Left ventricle myocardium superior (tissue), 1 donor: Measurements from ENCODE around the gene IBTK. TPM values are rescaled to one million over a fixed set of nuclear protein-coding genes. Genes with fewer than 3 reads are reported as not detected.
"Not testable (repeated sequence)": the region's sequence is repeated elsewhere in the genome, so short reads cannot be mapped to it uniquely, and the experiment has no call there.

ENCODE experiments used
- ATAC-seq: fragments of 200-7000 bp; cut with Tn5 transposase; one replicate; pipeline ENCODE4 v1.9.1; 2020; ENCODE audit warnings: mild to moderate bottlenecking, moderate library complexity
- DNase-seq: peaks from one replicate; pipeline ENCODE4 v3.0.0-alpha.2; 2020
- intact Hi-C: fragments of 100-400 bp; cut with micrococcal nuclease; formaldehyde crosslinking; loops from one replicate; pipeline ENCODE4 v1.11.0; 2022
- total RNA-seq: library from RNA; stranded (reverse); fragmentation: NEBNext Ultra II Directional; extraction: Animal tissue kit (Norgen Biotek cat#: 25700); gene quantifications from one replicate; pipeline ENCODE4 v1.2.1, GENCODE V29; 2021
- donor health status: DM: no; HTN: yes; CAD: no; lungs with severe emphysema.

The IBTK gene
- total RNA-seq, 1 donor from 2014 or later, result 30.7 TPM

DNA sequence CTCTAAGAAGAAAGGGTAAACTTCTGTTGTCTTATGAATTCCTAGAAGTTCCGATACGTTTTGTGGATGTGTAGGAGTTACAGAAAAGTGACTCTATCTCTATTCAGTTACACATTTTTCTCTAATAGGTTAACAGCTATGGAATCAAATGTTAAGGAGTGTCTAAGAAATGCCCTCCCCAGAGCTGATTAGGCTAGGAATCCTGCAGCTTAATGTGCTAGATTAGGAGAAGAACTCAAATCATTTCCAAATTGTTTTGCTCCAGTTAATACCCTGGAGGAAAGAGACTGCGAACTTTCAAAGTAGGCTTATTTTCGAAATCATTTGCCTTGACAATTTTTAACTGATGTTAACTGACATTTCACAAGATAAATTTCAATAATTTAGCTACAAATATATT, 51.9 kb downstream of the IBTK start:
- ATAC-seq, result peak; percentile 49
- intact Hi-C loops, result no loop called here
- DNase-seq, result no peak

DNA sequence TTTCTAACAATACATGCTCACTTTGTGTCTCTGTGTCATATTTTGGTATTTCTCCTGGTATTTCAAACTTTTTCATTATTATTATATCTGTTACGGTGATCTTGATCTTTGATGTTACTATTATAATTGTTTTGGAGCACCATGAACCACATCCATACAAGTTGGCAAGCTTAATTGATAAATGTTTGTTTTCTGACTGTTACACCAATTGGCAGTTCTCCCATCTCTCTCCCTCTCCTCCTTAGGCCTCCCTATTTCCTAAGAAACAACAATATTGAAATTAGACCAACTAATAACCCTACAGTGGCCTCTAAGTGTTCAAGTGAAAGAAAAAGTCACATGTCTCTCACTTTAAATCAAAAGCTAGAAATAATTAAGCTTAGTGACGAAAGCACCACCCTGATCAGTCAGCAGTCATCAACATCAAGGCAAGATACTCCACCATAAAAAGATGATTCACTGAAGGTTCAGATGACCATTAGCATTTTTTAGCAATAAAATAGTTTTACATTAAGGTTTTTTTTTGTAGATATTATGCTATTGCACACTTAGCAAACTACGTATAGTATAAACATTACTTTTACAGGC, 61.5 kb downstream of the IBTK start:
- intact Hi-C loops, result no loop called here
- DNase-seq (no peak), ATAC-seq (no peak)

DNA sequence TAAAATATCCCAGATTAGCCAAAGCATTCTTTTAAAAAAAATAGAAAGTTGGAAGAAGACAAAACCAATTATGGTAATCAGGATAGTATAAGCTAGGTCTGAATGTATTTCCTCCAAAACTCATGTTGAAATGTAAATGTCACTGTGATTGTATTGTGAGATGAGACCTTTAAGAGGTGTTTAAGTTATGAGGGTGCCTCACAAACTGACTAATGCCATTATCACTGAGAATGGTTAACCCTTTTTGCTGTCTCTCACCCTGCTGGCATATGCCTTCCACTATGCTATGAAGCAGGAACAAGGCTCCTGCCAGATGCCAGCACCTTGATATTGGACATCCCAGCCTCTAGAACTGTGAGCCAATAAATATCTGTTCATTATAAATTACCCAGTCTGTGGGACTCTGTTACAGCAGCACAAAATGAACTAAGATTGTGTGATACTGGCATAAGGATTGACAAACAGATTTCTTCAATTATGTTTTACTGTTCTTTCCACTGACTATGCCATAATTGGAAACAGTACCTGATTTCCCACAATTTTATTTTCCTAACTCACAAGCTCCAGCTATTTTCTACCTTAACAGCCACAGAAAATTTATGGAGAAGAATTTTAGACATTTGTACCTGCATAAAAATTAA, 63.8 kb downstream of the IBTK start:
- intact Hi-C loops, result no loop called here
- ATAC-seq, result no peak

DNA sequence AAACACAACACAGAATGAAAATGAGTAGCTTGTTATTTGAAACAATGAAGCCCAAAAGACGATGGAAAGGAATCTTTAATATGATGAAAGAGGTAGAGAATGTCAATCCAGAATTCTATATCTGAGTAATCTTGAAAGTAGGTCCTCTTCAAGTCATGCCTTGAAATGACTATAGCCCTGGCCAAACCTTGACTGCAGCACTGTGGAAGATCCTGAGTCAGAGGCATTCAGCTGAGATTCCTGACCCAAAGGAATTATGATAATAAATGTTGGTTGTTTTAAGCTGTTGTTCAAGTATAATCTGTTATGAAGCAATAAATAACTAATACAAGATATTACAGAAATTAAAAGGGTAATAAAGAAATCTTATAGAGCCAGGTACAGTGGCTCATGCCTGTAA, 64.8 kb downstream of the IBTK start:
- intact Hi-C loops, result no loop called here
- no peak for DNase-seq
- ATAC-seq, result no peak

More for the DNA sequence above, 63.8 kb downstream of the IBTK start:
- no peak for DNase-seq

DNA sequence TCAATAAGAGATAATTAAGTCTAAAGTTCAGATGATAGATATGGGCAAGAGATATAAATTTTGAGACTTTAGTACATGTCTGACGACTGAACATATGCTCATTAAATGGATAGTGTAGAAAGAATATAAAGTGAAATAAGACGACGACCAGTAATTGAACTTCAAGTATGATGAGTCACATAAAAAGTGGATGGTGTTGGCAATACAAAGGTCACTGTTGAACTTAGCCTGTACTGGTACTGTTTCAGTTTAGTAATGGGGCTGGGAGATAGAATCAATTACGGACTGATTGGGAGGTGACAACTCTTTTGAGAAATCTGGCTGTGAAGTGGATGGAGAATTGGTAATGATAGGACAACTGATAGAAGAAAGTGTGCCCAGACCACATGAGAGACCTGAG, 68.1 kb downstream of the IBTK start:
- ATAC-seq, result no peak
- DNase-seq, result no peak
- intact Hi-C loops, result loop anchor here (10.0 kb wide), 1 partner anchor 435 kb away; no protein-coding TSS in a partner anchor

DNA sequence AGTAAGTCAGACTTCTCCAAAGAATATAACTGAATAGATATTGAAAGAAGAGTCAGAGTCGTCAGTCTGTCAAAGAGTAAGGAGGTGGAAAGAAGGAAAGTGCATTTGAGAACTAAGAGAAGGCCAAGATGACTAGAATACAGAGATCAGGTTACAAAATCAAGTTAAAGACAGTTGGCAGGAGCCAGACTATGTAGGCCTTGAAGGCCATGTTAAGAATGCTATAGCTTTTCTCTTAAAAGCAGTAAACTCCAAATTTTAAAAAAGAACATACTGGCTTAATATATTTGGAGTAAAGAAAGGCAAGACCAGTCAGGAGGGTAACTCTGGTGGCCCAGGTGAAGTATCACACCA, 68.8 kb downstream of the IBTK start:
- ATAC-seq, result no peak
- intact Hi-C loops, result loop anchor here (10.0 kb wide), 1 partner anchor 434 kb away; no protein-coding TSS in a partner anchor

DNA sequence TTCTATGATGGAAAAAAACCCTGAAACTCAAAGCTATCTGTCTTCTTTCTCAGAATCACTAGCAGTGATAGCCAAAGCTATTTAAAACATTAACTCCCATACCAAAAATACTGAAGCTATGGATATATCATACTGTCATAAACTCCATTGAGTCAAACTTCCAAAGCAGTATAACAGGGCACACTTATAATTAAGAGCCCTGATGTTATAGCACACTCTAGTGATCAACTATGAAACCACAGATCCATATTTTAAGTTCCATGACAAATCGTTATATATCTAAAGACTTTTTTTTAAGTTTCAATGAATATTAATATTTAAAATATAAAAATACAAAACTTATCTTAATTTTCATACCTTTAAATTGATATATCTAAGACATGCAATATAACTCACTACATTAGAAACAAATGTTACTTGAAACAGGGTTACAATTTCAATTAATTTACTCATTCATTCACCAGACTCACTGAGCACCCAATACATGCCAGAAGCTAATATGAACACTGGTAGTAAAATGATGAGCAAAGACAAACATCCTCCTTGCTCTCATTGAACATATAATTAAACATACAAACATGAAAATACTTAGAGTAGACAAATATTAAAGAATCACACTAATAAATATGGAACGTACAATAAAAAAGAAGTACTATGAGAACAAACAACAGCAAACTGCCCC, 69.3 kb downstream of the IBTK start:
- peak; percentile 86 for ATAC-seq
- intact Hi-C loops, result loop anchor here (10.0 kb wide), 1 partner anchor 433 kb away; no protein-coding TSS in a partner anchor

More for the DNA sequence above, 68.8 kb downstream of the IBTK start:
- no peak for DNase-seq

DNA sequence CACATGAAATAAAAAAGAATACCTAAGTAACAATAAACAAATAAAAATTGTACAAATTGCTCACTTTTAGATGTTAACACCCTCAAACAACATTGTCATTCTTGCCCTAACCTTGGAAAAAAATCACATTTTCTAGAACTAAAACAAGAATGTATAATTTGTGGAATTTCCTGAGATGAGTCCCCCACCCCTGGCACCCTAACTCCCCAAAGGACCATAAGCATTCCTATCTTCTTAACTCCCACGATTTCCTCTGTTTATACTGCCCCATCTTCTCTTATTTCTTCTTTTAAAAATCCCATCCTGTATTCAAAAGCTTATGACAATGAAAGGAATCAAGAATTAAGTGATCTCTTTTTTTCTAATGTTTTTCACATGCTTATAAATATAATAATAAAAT, 70.9 kb downstream of the IBTK start:
- intact Hi-C loops, result loop anchor here (10.0 kb wide), 1 partner anchor 432 kb away; no protein-coding TSS in a partner anchor
- no peak for DNase-seq
- no peak for ATAC-seq

More for the DNA sequence above, 69.3 kb downstream of the IBTK start:
- no peak for DNase-seq

DNA sequence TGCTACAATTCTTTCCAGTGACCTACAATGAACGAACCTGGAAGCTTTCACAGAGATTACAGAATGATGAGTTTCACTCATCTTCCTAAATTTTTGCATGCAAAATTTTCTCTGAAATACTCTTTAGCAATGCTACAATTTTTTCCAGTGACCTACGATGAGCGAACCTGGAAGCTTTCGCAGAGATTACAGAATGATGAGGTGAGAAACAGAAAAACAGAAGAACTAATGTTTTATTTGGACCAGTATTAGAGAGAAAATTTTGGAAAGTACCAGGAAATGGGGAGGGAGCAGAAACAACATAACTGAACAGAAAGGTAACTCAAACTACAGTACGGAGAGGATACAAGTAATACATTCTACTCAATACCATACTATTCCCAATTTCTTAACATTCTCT, 75.0 kb downstream of the IBTK start:
- intact Hi-C loops, result loop anchor here (10.0 kb wide), 1 partner anchor 428 kb away; no protein-coding TSS in a partner anchor
- no peak for ATAC-seq
- DNase-seq, result no peak

DNA sequence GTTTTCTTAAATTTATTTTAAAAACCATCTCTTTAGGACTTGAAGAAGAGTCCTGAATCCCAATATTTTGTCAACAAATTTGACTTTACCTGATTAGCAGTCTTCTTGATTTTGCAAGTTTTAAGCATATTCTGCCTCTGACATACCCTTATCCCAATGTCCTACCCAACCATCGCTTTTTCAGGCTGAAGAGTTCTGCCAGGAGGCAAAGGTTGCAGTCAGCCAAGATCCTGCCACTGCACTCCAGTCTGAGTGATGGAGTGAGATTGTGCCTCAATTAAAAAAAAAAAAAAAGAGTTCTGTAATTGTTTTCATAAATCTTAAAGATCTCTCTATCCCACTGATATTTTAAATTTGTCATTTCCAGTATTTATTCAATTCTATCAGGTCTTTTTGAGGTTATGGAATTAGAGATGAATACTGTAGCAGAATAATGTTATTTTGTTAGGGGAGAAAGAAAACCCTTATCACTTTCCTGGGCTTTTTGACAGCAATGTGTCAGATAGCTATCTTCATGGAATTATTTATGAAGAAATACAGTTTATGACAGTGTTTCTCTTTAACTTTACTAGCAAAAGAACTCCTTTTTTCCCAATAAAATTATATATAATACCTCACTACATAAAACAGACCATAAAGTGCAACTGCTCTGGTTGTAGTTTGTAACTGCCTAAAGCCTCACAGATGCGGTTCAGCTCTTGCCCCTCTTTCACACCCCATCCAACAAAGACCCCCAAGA, 78.2 kb downstream of the IBTK start:
- intact Hi-C loops, result no loop called here
- no peak for DNase-seq
- ATAC-seq, result peak; percentile 65

DNA sequence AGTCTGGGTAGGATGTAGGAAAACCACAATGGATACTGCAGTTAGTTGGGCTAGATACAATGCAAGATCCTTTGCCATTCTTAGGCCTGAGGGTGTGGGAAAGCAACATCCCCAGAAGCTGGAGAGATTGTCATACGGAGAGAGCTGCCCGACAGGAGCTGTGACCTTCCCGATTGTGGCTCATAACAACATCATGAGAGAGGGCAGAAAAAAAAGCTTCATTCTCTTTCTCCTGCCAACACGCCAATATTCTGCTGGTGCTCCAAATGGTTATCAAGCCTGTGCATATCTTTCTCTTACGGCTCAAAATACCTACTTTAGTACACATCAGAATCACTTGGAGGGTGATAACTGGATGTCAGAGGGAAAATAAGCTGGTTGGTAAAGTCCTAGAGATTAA, 81.1 kb downstream of the IBTK start:
- ATAC-seq (peak; percentile 95), DNase-seq (peak; percentile 37)
- intact Hi-C loops, result no loop called here

DNA sequence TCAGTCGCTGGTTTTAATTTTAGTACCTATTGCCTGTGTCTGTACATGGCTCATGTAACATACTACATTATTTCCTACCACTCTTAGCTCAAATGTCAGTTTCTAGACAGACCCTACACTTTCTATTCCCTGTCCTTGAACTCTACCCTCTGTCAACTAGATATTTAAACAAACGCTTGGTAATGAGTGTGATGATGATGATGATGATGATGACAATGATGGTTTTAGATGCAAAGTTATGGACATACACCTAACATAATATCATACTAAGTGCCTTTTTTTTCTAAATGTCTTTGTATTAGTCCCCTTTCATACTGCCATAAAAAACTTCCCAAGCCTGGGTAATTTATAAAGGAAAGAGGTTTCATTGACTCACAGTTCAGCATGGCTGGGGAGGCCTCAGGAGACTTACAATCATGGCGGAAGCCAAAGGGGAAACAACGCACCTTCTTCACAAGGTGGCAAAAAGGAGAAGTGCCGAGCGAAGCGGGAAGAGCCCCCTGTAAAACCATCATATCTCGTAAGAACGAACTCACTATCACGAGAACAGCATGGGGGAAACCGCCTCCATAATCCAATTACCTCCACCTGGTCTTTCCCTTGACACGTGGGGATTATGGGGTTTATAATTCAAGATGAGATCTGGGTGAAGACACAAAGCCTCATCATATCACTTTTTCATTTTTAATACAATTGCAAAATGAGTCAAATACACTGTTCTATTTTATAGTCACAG, 87.1 kb downstream of the IBTK start:
- DNase-seq (no peak), ATAC-seq (no peak)
- intact Hi-C loops, result no loop called here

DNA sequence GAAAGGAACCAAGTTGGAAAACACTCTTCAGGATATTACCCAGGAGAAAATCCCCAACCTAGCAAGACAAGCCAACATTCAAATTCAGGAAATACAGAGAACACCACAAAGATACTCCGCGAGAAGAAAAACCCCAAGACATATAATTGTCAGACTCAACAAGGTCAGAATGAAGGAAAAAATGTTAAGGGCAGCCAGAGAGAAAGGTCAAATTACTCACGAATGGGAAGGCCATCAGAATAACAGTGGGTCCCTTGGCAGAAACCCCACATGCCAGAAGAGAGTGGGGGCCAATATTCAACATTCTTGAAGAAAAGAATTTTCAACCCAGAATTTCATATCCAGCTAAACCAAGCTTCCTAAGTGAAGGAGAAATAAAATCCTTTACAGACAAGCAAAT, 94.8 kb downstream of the IBTK start:
- ATAC-seq, intact Hi-C loops, DNase-seq: not testable (repeated sequence)

DNA sequence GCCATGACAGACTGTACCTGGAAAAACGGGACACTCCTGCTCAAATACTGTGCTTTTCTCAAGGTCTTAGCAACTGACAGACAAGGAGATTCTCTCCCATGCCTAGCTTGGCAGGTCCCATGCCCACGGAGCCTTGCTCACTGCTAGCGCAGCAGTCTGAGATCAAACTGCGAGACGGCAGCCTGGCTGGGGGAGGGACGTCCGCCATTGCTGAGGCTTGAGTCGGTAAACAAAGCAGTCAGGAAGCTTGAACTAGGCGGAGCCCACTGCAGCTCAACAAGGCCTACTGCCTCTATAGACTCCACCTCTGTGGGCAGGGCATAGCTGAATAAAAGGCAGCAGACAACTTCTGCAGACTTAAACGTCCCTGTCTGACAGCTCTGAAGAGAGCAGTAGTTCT, 96.4 kb downstream of the IBTK start:
- ATAC-seq, result not testable (repeated sequence)

DNA sequence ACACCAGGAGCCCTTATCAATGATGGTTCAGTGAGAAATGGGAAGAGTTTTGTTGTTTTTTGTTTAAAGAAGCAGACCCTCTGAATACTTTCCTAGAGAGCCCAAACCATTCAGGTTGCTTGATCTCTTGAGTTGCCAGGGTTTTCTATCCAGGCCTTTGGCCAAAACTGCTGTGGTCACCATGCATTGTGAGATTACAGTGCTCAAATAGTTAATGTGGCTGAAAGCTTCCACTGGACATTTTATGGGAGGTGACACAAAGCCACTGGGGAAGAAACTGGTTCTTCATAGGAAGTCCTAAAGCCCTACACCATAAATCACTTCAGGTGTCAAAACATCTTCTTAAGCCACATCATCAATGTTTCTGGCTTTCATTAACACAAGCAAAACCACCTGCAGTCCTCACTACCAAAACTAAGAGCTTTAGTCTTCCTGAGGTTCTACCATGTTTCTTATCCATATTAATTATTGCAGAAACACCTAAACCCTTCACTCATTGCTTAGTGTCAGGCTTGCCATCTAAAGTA, 101.6 kb downstream of the IBTK start:
- ATAC-seq (no peak), DNase-seq (no peak)
- intact Hi-C loops, result no loop called here

More for the DNA sequence above, 96.4 kb downstream of the IBTK start:
- DNase-seq, intact Hi-C loops: not testable (repeated sequence)

DNA sequence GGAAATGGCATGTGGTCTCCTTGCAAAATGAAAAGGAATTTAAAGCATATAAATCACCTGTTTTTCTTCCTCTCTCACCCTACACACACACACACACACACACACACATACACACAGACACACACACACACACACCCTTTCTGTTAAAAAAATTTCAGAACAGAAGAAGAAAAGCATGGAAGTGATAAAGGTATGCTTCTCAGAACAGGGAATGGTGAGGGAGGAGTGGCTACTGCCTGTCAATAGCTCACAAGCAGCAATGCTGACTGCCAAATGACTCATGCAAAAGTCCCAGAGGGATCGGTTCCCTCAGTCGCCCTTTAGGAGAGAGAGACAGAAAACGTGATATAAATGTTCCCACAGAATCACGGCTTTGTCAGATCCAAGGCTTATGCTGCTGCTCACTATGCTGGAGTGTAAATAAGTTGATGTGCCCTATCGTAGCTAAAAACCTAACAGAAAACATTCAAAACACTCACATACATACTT, 102.6 kb downstream of the IBTK start:
- intact Hi-C loops, result no loop called here

DNA sequence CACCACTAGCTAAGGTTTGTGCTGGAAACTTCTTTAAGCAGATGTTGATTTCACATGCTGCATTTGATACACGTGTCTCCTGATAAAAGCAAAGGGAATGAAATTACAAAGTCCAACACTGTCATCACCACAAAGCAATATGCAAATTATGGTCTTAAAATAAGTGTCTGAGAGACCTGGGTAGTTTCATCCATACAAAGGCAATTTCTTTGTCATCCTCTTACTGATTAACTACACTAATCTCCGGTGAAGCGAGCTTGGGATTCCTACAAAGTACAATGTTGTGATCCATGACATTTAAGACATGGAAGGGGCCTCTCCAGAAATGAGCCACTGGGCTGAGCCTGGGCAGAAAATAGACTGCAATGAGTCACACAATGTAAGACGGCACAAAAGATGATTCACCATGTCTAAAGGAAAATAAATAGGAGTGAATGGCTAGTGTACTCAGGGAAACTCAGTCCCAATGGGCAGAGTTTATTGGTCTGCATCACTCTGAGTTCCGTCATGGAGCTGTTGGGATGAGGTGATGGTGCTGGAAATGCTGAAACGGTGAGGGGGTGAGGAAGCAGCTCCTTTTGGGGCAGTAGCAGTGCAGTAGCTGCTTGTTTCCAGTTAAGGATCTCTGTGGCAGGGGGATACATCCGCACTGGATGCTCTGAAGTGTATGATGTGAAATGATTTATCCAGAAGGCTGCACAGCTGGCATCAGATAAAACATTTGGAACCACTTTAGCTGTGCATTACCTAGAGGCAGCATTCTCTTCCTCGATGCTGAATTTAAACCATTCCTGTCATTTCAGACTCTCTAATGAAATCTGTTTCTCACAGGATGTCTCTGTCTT, 103.3 kb downstream of the IBTK start:
- ATAC-seq, result peak; percentile 83
- DNase-seq, result no peak
- intact Hi-C loops, result no loop called here

More for the DNA sequence above, 102.6 kb downstream of the IBTK start:
- DNase-seq (peak; percentile 46), ATAC-seq (peak; percentile 92)

DNA sequence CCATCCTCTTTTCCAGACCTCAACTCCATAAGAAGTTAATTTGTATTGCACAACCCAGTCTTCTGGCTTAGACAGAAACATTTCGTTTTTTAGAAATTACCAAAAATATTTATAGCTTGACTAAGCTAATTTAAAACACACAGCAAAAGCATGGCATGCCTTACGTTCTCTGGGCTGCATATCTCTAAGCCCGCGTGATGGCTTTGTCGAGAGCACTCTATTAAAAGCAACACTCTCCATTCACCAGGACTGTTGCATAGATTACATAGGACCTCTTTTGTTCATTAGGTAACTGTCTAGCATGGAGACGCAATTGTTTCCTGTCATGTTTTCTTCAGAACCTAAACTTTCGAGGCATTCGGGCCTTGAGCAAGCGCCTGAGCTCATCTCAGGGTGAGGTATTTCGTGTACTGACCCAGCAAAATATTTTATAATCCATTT, 104.5 kb downstream of the IBTK start:
- peak; percentile 79 for ATAC-seq
- DNase-seq, result peak; percentile 38
- intact Hi-C loops, result no loop called here
